SK-N-SH (cell line): ENCODE measurements around the gene CFAP97D1. TPM values are rescaled to one million over a fixed set of nuclear protein-coding genes. Genes with fewer than 3 reads are reported as not detected.

Experiments used
- CTCF ChIA-PET: fragments of 300-600, 350-600 bp; formaldehyde crosslinking; extraction: SDS; loops from one replicate; lab custom pipeline; 2021; lab: Yijun Ruan, JAX
- POLR2A ChIA-PET: fragments of 350-600 bp; sonication (Branson Sonifier 250); formaldehyde crosslinking; extraction: SDS; loops from one replicate; lab custom pipeline; 2020; ENCODE audit warnings: antibody characterized with exemption, inconsistent platforms; lab: Yijun Ruan, JAX
- DNase-seq: peaks from one replicate; pipeline ENCODE4 v3.0.0; 2012
- H2AFZ ChIP-seq: fragments of 200-600 bp; sonication (generic); 2 replicates; pipeline ENCODE4 v1.8.1; 2016; ENCODE audit warnings: antibody characterized with exemption, mild to moderate bottlenecking, low read depth
- H3F3A ChIP-seq: fragments of 200-600 bp; sonication (generic); replicated peaks from 2 replicates; pipeline ENCODE3; 2016; ENCODE audit warnings: antibody characterized with exemption, mild to moderate bottlenecking; ENCODE audit not compliant: insufficient read depth
- H3K27ac ChIP-seq, 2 experiments: fragments of 200-500 bp in 1 of 2; fragments of 200-600 bp in 1 of 2; sonication (Bioruptor generic) in 1 of 2; sonication (generic), shearing (Covaris generic) in 1 of 2; 2 replicates each; pipeline versions ENCODE4 v1.5.1 to v1.6.1; 2014 to 2016; ENCODE audit warnings: low read depth in 2 of 2, inconsistent platforms in 1 of 2, low read length in 1 of 2, mild to moderate bottlenecking in 1 of 2, mixed read lengths in 1 of 2
- H3K27me3 ChIP-seq: fragments of 200-600 bp; sonication (generic), shearing (Covaris generic); 2 replicates; pipeline ENCODE4 v1.6.1; 2016; ENCODE audit warnings: mixed run types; ENCODE audit not compliant: insufficient read depth
- H3K36me3 ChIP-seq, 2 experiments: fragments of 200-500 bp in 1 of 2; fragments of 200-600 bp in 1 of 2; sonication (Bioruptor generic) in 1 of 2; sonication (generic) in 1 of 2; replicated peaks in 1 of 2; 2 replicates each; pipeline versions ENCODE3 to v1.5.1; 2014 to 2016; ENCODE audit warnings: low read length in 1 of 2, mild to moderate bottlenecking in 1 of 2; ENCODE audit not compliant: insufficient read depth in 2 of 2, control insufficient read depth in 1 of 2
- H3K4me1 ChIP-seq, 2 experiments: fragments of 200-500 bp in 1 of 2; fragments of 200-600 bp in 1 of 2; sonication (Bioruptor generic) in 1 of 2; sonication (generic), shearing (Covaris generic) in 1 of 2; 2 replicates each; pipeline versions ENCODE4 v1.5.1 to v1.6.1; 2014 to 2016; ENCODE audit warnings: low read depth in 1 of 2, low read length in 1 of 2, mixed run types in 1 of 2; ENCODE audit not compliant: insufficient read depth in 2 of 2, control insufficient read depth in 1 of 2
- H3K4me2 ChIP-seq: fragments of 200-600 bp; sonication (generic), shearing (Covaris generic); 2 replicates; pipeline ENCODE4 v1.6.1; 2017; ENCODE audit warnings: mixed run types
- H3K4me3 ChIP-seq, 2 experiments: fragments of 200-500 bp in 1 of 2; fragments of 200-600 bp in 1 of 2; sonication (Bioruptor generic) in 1 of 2; sonication (generic), shearing (Covaris generic) in 1 of 2; 2 replicates each; pipeline versions ENCODE4 v1.5.1 to v1.8.1; 2014 to 2016; ENCODE audit warnings: low read depth in 2 of 2, inconsistent platforms in 1 of 2, low read length in 1 of 2, mild to moderate bottlenecking in 1 of 2, mixed read lengths in 1 of 2, moderate library complexity in 1 of 2
- H3K79me2 ChIP-seq: fragments of 200-600 bp; sonication (generic); 2 replicates; pipeline ENCODE4 v1.8.1; 2017; ENCODE audit warnings: mild to moderate bottlenecking; ENCODE audit not compliant: insufficient read depth
- H3K9ac ChIP-seq: fragments of 200-600 bp; sonication (generic); 2 replicates; pipeline ENCODE4 v1.6.1; 2017; ENCODE audit warnings: mixed run types
- H3K9me2 ChIP-seq: fragments of 200-600 bp; sonication (generic); 2 replicates; pipeline ENCODE4 v1.6.1; 2017; ENCODE audit warnings: mixed run types
- H3K9me3 ChIP-seq: fragments of 200-600 bp; sonication (generic); 2 replicates; pipeline ENCODE4 v1.6.1; 2017; ENCODE audit warnings: mixed run types, mild to moderate bottlenecking, moderate library complexity
- H4K20me1 ChIP-seq: fragments of 200-600 bp; sonication (generic); 2 replicates; pipeline ENCODE4 v1.6.1; 2017; ENCODE audit warnings: mild to moderate bottlenecking, mixed run types; ENCODE audit not compliant: insufficient read depth
- CTCF ChIP-seq: fragments of 200-600 bp; sonication (generic); IDR thresholded peaks from 2 replicates; pipeline ENCODE4 v1.6.1; 2017; ENCODE audit warnings: antibody characterized with exemption, mild to moderate bottlenecking, moderate library complexity
- EP300 ChIP-seq, 2 experiments: IDR thresholded peaks; 2 replicates each; pipeline versions ENCODE4 v1.4.0 to v1.6.1; 2012; ENCODE audit warnings: borderline replicate concordance in 1 of 2, low read depth in 1 of 2, low read length in 1 of 2
- FOXJ3 ChIP-seq: sonication (generic); formaldehyde crosslinking; IDR thresholded peaks from 2 replicates; pipeline ENCODE4 v1.5.1; 2020; ENCODE audit warnings: mild to moderate bottlenecking, missing genetic modification reagents
- GATA2 ChIP-seq: sonication (generic); formaldehyde crosslinking; IDR thresholded peaks from 2 replicates; pipeline ENCODE4 v1.5.0; 2020; ENCODE audit warnings: mild to moderate bottlenecking, missing genetic modification reagents
- MAX ChIP-seq: IDR thresholded peaks from 2 replicates; pipeline ENCODE4 v1.4.0; 2012; ENCODE audit warnings: low read depth
- MEF2A ChIP-seq: IDR thresholded peaks from 2 replicates; pipeline ENCODE4 v1.4.0; 2012; ENCODE audit warnings: low read depth, borderline replicate concordance
- RAD21 ChIP-seq: IDR thresholded peaks from 2 replicates; pipeline ENCODE4 v1.6.1; 2012; ENCODE audit warnings: mild to moderate bottlenecking, low read length
- SMC3 ChIP-seq: IDR thresholded peaks from 2 replicates; pipeline ENCODE4 v1.6.1; 2012; ENCODE audit warnings: low read depth, low read length, improper control_type of control experiment
- TAF1 ChIP-seq: IDR thresholded peaks from 2 replicates; pipeline ENCODE4 v1.6.1; 2012; ENCODE audit warnings: low read depth, mild to moderate bottlenecking, low read length, moderate library complexity, borderline replicate concordance
- TEAD4 ChIP-seq: IDR thresholded peaks from 2 replicates; pipeline ENCODE4 v1.4.0; 2012; ENCODE audit warnings: mild to moderate bottlenecking, borderline replicate concordance; ENCODE audit not compliant: insufficient read depth
- USF2 ChIP-seq: fragments of 150-350 bp; IDR thresholded peaks from 2 replicates; pipeline ENCODE4 v1.6.1; 2017; ENCODE audit warnings: antibody characterized with exemption, low read length, low read depth, borderline replicate concordance
- YY1 ChIP-seq: IDR thresholded peaks from 2 replicates; pipeline ENCODE4 v1.4.0; 2012; ENCODE audit warnings: low read depth, mild to moderate bottlenecking
- WGBS: methylation state at CpG from one replicate; pipeline ENCODE4 v1.1.6; 2017; ENCODE audit warnings: low lambda C conversion rate; 5-methylcytosine and 5-hydroxymethylcytosine counted together
- polyA plus RNA-seq, 3 experiments: library from polyadenylated mRNA; depleted of rRNA; stranded (reverse); fragments of >200 nt; gene quantifications; 2 replicates each; pipeline ENCODE4 v1.2.3, GENCODE V29; 2012
- TF ChIP-seq, protein P1 (sequence below): IDR thresholded peaks from 2 replicates; pipeline ENCODE4 v1.4.0; 2012; ENCODE audit warnings: low read depth, borderline replicate concordance

Gene CFAP97D1
- polyA plus RNA-seq, 1 of the 3 experiments (the other 2 are of a cell fraction) = 0.02 TPM

DNA sequence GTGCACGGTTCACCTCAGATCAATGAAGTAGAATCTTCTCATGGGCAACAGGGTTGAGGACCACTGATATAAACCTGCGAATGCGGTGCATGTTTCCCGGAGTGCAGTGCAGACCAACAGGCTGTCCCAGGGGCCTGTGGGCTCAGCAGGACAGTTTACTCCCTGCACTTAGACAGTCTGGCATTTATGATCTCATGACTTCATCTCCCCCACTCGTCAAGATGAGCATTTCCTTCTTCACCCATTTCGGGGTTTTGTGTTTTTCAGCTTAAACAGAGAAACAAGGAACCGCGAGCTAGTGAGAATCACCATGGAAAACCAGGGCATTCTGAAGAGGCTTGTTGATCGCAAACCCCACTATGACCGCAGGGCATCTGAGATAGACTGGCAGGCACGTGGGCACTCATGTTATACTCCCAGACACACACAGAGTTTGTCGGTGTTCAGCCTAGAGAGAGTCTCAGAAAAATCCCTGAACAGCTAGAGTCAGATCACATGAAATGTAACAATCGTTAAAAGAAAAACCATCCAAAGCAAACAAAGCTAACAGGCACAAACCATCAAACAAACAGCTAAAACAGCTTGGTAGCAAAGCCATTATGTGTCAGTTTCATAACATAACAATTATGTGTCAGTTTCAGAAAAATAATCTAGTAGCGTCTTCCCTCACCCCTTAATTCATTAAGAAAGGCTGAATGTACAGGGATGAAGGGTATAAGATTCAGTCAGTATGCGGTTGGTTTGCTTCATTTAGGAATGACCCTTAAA, 2.9 kb downstream of the CFAP97D1 start:
- Histone ChIP-seq H4K20me1 (no peaks in the 10 kb centered on the region), H3K27ac (peak overlapping the region in 1 of 2 experiments; percentile 81; a peak in 2 of 4 replicates), H3K4me3 (no peak overlapping the region), H3K27me3 (no peaks in the 10 kb centered on the region), H3K9ac (no peak overlapping the region), H2AFZ (no peak overlapping the region), H3K4me1 (peaks cover 6 to 11% of the 10 kb centered on the region in 2 experiments; a peak in 2 of 4 replicates), H3F3A (peaks cover 29% of the 10 kb centered on the region)
- DNase-seq = no peak
- no peak for TF ChIP-seq EP300 (IDR thresholded peaks at IDR 0.05; ENCODE audit: borderline replicate concordance in 1 of 2, low read depth in 1 of 2, low read length in 1 of 2)
- no peak for TF ChIP-seq MEF2A
- no peak for TF ChIP-seq SMC3
- TF ChIP-seq MAX = no peak
- no peak for TF ChIP-seq FOXJ3 (CRISPR knock-in tag)
- TF ChIP-seq CTCF = no peak
- TF ChIP-seq RAD21 = no peak
- no peak for TF ChIP-seq TAF1
- no peak for TF ChIP-seq TEAD4
- TF ChIP-seq YY1 = no peak
- TF ChIP-seq GATA2 = no peak
- TF ChIP-seq, protein P1, sequence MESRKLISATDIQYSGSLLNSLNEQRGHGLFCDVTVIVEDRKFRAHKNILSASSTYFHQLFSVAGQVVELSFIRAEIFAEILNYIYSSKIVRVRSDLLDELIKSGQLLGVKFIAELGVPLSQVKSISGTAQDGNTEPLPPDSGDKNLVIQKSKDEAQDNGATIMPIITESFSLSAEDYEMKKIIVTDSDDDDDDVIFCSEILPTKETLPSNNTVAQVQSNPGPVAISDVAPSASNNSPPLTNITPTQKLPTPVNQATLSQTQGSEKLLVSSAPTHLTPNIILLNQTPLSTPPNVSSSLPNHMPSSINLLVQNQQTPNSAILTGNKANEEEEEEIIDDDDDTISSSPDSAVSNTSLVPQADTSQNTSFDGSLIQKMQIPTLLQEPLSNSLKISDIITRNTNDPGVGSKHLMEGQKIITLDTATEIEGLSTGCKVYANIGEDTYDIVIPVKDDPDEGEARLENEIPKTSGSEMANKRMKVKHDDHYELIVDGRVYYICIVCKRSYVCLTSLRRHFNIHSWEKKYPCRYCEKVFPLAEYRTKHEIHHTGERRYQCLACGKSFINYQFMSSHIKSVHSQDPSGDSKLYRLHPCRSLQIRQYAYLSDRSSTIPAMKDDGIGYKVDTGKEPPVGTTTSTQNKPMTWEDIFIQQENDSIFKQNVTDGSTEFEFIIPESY = no peak
- no peak for TF ChIP-seq USF2
- TF ChIP-seq, all 33 proteins: peak for 0
- H3K9me3 ChIP-seq = no peaks in the 10 kb centered on the region
- H3K4me2 ChIP-seq = no peak overlapping the region
- H3K79me2 ChIP-seq = peaks cover 5% of the 10 kb centered on the region
- 82% methylated on average over 15 of the region's 15 CpGs for WGBS
- no peaks in the 10 kb centered on the region for H3K9me2 ChIP-seq
- no peaks in the 10 kb centered on the region for H3K36me3 ChIP-seq
- ChIA-PET POLR2A (interaction anchor here (0.6 kb wide), 1 partner anchor 389 kb away, joined by 3 read pairs; no protein-coding TSS in a partner anchor), CTCF (interaction anchor here (0.9 to 1.7 kb wide), 5 partner anchors 17 to 223 kb away, joined by 3 to 6 read pairs (median 5); no protein-coding TSS in a partner anchor)
